A172 (cell line): ENCODE measurements around the gene ATXN2. TPM values are rescaled to one million over a fixed set of nuclear protein-coding genes. Genes with fewer than 3 reads are reported as not detected.
"Not testable (repeated sequence)": the region's sequence is repeated elsewhere in the genome, so short reads cannot be mapped to it uniquely, and the experiment has no call there.

Experiments used
- DNase-seq: peaks from one replicate; pipeline ENCODE4 v3.0.0-alpha.2; 2015; ENCODE audit warnings: low spot score
- total RNA-seq: library from RNA; depleted of rRNA; stranded (reverse); fragments of >200 nt; shearing (Covaris generic); gene quantifications from 2 replicates; pipeline ENCODE4 v1.2.3, GENCODE V29; 2014; rRNA removed

The ATXN2 gene
- total RNA-seq, 1 experiment from 2014 or later = 25.6 TPM

- no peak for DNase-seq
These were observed 194.6 kb downstream of the ATXN2 start for GRCh38 chr12:111404362-111405148.

- DNase-seq = not testable (repeated sequence)
These were observed 196.7 kb downstream of the ATXN2 start for GRCh38 chr12:111402490-111402824.

Other genes starting within 250 kb of the ATXN2 start
- 9.4 and 16.6 TPM in 2 replicates for gene PHETA1, start 230.2 kb downstream of the ATXN2 start, total RNA-seq
- 30.5 and 32.3 TPM in 2 replicates for gene SH2B3, start 193.4 kb downstream of the ATXN2 start, total RNA-seq
- 12.4 and 13.6 TPM in 2 replicates for gene BRAP, start 86.6 kb upstream of the ATXN2 start, total RNA-seq
- 3.4 and 10.9 TPM in 2 replicates for gene ACAD10, start 86.7 kb upstream of the ATXN2 start, total RNA-seq
- not detected in 2 replicates for gene ALDH2, start 167.6 kb upstream of the ATXN2 start, total RNA-seq
- gene MAPKAPK5, start 242.9 kb upstream of the ATXN2 start, total RNA-seq = 42.6 and 43.8 TPM in 2 replicates